Neural progenitor cell (in vitro differentiated cells): ENCODE measurements around the gene ABHD14A. TPM values are rescaled to one million over a fixed set of nuclear protein-coding genes. Genes with fewer than 3 reads are reported as not detected.

Experiments used
- DNase-seq: peaks from one replicate; pipeline ENCODE4 v3.0.0-alpha.2; 2016; ENCODE audit warnings: low spot score
- H2AFZ ChIP-seq: fragments of 200-600 bp; sonication (generic); replicated peaks from 2 replicates; pipeline ENCODE4 v1.6.1; 2016; ENCODE audit warnings: antibody characterized with exemption
- H3F3A ChIP-seq: fragments of 200-600 bp; sonication (generic); 2 replicates; pipeline ENCODE4 v1.6.1; 2016; ENCODE audit warnings: antibody characterized with exemption, low read depth
- H3K27ac ChIP-seq: fragments of 200-600 bp; sonication (generic); 2 replicates; pipeline ENCODE4 v1.5.1; 2016; ENCODE audit warnings: mild to moderate bottlenecking
- H3K27me3 ChIP-seq: fragments of 200-600 bp; sonication (generic); 2 replicates; pipeline ENCODE4 v1.6.1; 2016; ENCODE audit warnings: mild to moderate bottlenecking, moderate library complexity
- H3K36me3 ChIP-seq: fragments of 200-600 bp; sonication (generic); 2 replicates; pipeline ENCODE4 v1.5.1; 2016
- H3K4me1 ChIP-seq: fragments of 200-600 bp; sonication (generic); 2 replicates; pipeline ENCODE4 v1.6.1; 2016; ENCODE audit warnings: mixed run types
- H3K4me2 ChIP-seq: fragments of 200-600 bp; sonication (generic); 2 replicates; pipeline ENCODE4 v1.6.1; 2016
- H3K4me3 ChIP-seq: fragments of 200-600 bp; sonication (generic); 2 replicates; pipeline ENCODE4 v1.5.1; 2016
- H3K79me2 ChIP-seq: fragments of 200-600 bp; sonication (generic); 2 replicates; pipeline ENCODE4 v1.6.1; 2016; ENCODE audit warnings: low read depth
- H3K9ac ChIP-seq: fragments of 200-600 bp; sonication (generic); 2 replicates; pipeline ENCODE4 v1.6.1; 2016
- H3K9me3 ChIP-seq: fragments of 200-600 bp; sonication (generic); 2 replicates; pipeline ENCODE4 v1.5.1; 2016; ENCODE audit warnings: low read depth
- H4K20me1 ChIP-seq: fragments of 200-600 bp; sonication (generic); 2 replicates; pipeline ENCODE4 v1.6.1; 2016; ENCODE audit warnings: low read depth
- H3K27ac Mint-ChIP-seq: 3 replicates; pipeline ENCODE4 v1.8.0; 2021; ENCODE audit warnings: mixed read lengths
- H3K27me3 Mint-ChIP-seq: 2 replicates; pipeline ENCODE4 v1.8.0; 2022; ENCODE audit warnings: low read depth, mild to moderate bottlenecking, inconsistent platforms, moderate library complexity, mixed read lengths; ENCODE audit not compliant: insufficient read depth
- H3K36me3 Mint-ChIP-seq: 3 replicates; pipeline ENCODE4 v1.8.0; 2021; ENCODE audit warnings: mixed read lengths
- H3K4me1 Mint-ChIP-seq: 3 replicates; pipeline ENCODE4 v1.8.0; 2021; ENCODE audit warnings: mixed read lengths
- H3K4me3 Mint-ChIP-seq: 3 replicates; pipeline ENCODE4 v1.8.0; 2021; ENCODE audit warnings: mild to moderate bottlenecking, moderate library complexity, mixed read lengths
- H3K9me3 Mint-ChIP-seq: 3 replicates; pipeline ENCODE4 v1.8.0; 2020; ENCODE audit warnings: mixed read lengths
- CTCF ChIP-seq: fragments of 200-600 bp; sonication (generic); IDR thresholded peaks from 2 replicates; pipeline ENCODE4 v1.5.1; 2017; ENCODE audit warnings: antibody characterized with exemption, mild to moderate bottlenecking
- EZH2 ChIP-seq: fragments of 200-600 bp; sonication (generic); IDR thresholded peaks from 2 replicates; pipeline ENCODE4 v1.6.1; 2017; ENCODE audit warnings: antibody characterized with exemption, mild to moderate bottlenecking, moderate library complexity
- EZH2phosphoT487 ChIP-seq: fragments of 200-600 bp; sonication (generic); IDR thresholded peaks from 2 replicates; pipeline ENCODE4 v1.6.1; 2017; ENCODE audit warnings: antibody characterized with exemption
- total RNA-seq: library from RNA; depleted of rRNA; stranded (reverse); fragments of >200 nt; gene quantifications from 2 replicates; pipeline ENCODE4 v1.2.3, GENCODE V29; 2015; ENCODE audit warnings: low replicate concordance

ABHD14A gene
- total RNA-seq, 1 donor from 2014 or later, result 4.0 TPM

GRCh38 chr3:51941798-51942602 lies 32.9 kb upstream of the ABHD14A start, which contains the start of the genes PARP3 and RRP9:
Gene PARP3 (plus strand): TSS chr3:51942363. CDS start chr3:51943356, 993 bp downstream.
Gene RRP9 (minus strand): TSS chr3:51941904. CDS start chr3:51941867, 37 bp downstream.
- peaks cover 13% of the 10 kb centered on the region for H4K20me1 ChIP-seq
- no peaks in the 10 kb centered on the region for H3K9me3 ChIP-seq
- DNase-seq, result peak; percentile 100
- peak within 1 kb of the TSS; percentile 70 for H3K4me3 ChIP-seq
- no peaks in the 10 kb centered on the region for H3K36me3 ChIP-seq
- Mint-ChIP-seq H3K9me3 (no peaks in the 10 kb centered on the region), H3K4me3 (peak within 1 kb of the TSS; percentile 92), H3K27ac (peak within 1 kb of the TSS; percentile 72), H3K36me3 (no peaks in the 10 kb centered on the region), H3K27me3 (peaks cover 11% of the 10 kb centered on the region), H3K4me1 (peaks cover 13% of the 10 kb centered on the region)
- H2AFZ ChIP-seq, result peak within 1 kb of the TSS; percentile 78
- peak; percentile 99 for TF ChIP-seq CTCF
- TF ChIP-seq EZH2, result no peak
- H3K27ac ChIP-seq, result no peak within 1 kb of the TSS
- H3K79me2 ChIP-seq, result peaks cover 25% of the 10 kb centered on the region
- peak within 1 kb of the TSS; percentile 95 for H3K4me2 ChIP-seq
- no peaks in the 10 kb centered on the region for H3F3A ChIP-seq
- H3K9ac ChIP-seq, result peak within 1 kb of the TSS; percentile 38
- H3K4me1 ChIP-seq, result peaks cover 12% of the 10 kb centered on the region
- H3K27me3 ChIP-seq, result peaks cover 7% of the 10 kb centered on the region

DNA sequence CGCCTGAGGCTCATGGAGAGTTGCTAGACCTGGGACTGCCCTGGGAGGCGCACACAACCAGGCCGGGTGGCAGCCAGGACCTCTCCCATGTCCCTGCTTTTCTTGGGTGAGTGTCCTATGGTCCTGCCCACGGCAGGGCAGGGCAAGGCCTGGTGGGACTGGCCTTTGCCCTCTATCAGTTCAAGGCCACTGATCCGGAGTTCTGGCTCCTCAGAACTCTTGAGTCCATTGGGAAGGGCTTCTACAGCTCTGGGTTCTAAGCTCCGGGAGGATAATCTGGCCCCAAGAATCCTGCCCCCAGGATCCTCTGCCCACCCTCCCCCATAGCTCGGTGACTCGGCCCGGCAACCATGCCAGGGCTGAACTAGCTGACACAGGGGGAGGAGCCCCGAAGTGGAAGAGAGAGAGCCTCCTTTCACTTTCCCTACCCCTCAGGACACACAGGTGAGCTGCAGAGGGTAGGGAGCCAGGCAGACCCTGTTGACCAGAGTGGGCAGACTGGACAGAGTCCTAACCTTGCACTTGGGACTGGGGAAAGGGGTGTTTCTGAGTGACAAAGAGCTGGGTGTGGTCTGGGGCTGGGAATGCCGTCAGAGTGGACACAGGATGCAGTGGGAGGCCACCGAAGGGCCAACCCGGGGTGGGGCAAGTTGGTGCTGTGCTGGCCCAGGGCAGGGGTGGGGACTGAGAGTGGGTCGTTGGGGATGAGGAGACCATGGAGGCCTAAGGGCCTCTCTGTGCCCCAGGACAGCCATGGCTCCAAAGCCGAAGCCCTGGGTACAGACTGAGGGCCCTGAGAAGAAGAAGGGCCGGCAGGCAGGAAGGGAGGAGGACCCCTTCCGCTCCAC lies 32.0 kb upstream of the ABHD14A start:
- H2AFZ ChIP-seq, result peak overlapping the region; percentile 78
- DNase-seq, result no peak
- H3K4me1 Mint-ChIP-seq, result peaks cover 13% of the 10 kb centered on the region
- H3K4me2 ChIP-seq, result peak overlapping the region; percentile 79
- no peaks in the 10 kb centered on the region for H3K36me3 Mint-ChIP-seq
- H3K4me3 Mint-ChIP-seq, result peak overlapping the region; percentile 92
- no peaks in the 10 kb centered on the region for H3K9me3 ChIP-seq
- no peaks in the 10 kb centered on the region for H3F3A ChIP-seq
- H3K27ac Mint-ChIP-seq, result peak overlapping the region; percentile 72
- peaks cover 25% of the 10 kb centered on the region for H3K79me2 ChIP-seq
- no peak for TF ChIP-seq EZH2
- TF ChIP-seq EZH2phosphoT487, result no peak
- no peak for TF ChIP-seq CTCF
- H3K4me3 ChIP-seq, result peak overlapping the region; percentile 47
- H3K27me3 Mint-ChIP-seq, result peaks cover 10% of the 10 kb centered on the region
- H3K36me3 ChIP-seq, result no peaks in the 10 kb centered on the region
- H3K4me1 ChIP-seq, result peaks cover 12% of the 10 kb centered on the region
- no peaks in the 10 kb centered on the region for H3K9me3 Mint-ChIP-seq
- peaks cover 9% of the 10 kb centered on the region for H3K27me3 ChIP-seq
- no peak overlapping the region for H3K9ac ChIP-seq
- no peak overlapping the region for H3K27ac ChIP-seq
- H4K20me1 ChIP-seq, result peaks cover 13% of the 10 kb centered on the region

DNA sequence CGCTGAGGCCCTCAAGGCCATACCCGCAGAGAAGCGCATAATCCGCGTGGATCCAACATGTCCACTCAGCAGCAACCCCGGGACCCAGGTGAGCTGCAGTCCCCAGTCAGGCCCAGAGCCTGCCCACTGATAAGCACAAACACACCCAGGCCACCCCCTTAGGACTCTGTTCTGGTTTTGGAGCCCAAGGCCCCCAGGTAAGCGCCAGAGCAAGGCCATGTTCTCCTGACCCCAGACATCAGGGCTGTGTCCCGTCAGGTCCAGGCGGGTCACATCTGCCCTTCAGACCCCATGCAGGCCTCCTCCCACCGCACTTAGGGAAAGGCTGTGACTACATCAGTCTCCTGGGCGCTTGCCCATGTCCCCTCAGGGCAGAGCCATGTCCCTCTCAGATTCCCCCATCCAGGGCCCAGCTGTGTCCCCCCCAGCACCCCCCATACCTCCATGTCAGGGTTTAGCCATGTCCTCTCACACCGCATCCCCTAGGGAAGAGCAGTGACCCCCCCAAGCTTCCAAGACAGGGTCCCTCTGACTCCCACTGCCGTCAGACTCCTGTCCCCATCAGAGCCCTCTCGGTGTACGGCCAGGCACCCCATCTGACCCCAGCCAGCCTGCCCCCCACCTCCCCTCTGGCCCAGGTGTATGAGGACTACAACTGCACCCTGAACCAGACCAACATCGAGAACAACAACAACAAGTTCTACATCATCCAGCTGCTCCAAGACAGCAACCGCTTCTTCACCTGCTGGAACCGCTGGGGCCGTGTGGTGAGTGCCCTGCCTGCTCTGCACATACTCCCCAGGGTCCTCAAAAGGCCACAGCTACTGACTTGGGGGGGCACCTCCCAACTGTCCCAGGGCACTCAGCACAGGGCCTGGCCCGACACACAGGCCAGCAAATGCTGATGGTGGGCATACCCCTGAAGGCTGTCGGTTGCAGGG lies 31.1 kb upstream of the ABHD14A start:
- H3K27ac Mint-ChIP-seq, result no peak overlapping the region
- H3K4me1 Mint-ChIP-seq, result peaks cover 13% of the 10 kb centered on the region
- H3K27me3 ChIP-seq, result peaks cover 18% of the 10 kb centered on the region
- no peaks in the 10 kb centered on the region for H3K36me3 ChIP-seq
- no peaks in the 10 kb centered on the region for H3K9me3 Mint-ChIP-seq
- H3K4me3 Mint-ChIP-seq, result no peak overlapping the region
- TF ChIP-seq EZH2 (no peak), EZH2phosphoT487 (no peak), CTCF (no peak)
- no peaks in the 10 kb centered on the region for H3F3A ChIP-seq
- H4K20me1 ChIP-seq, result peaks cover 13% of the 10 kb centered on the region
- no peaks in the 10 kb centered on the region for H3K9me3 ChIP-seq
- H3K9ac ChIP-seq, result no peak overlapping the region
- no peak overlapping the region for H2AFZ ChIP-seq
- no peak overlapping the region for H3K4me3 ChIP-seq
- no peaks in the 10 kb centered on the region for H3K36me3 Mint-ChIP-seq
- H3K27me3 Mint-ChIP-seq, result peaks cover 10% of the 10 kb centered on the region
- no peak for DNase-seq
- peaks cover 12% of the 10 kb centered on the region for H3K4me1 ChIP-seq
- no peak overlapping the region for H3K27ac ChIP-seq
- no peak overlapping the region for H3K4me2 ChIP-seq
- peaks cover 25% of the 10 kb centered on the region for H3K79me2 ChIP-seq
